Liver (tissue), 3 donors: ENCODE measurements around the gene CEP295NL.

ENCODE experiments used
- FOXA1 ChIP-seq: IDR thresholded peaks from 2 replicates; pipeline ENCODE4 v1.6.1; 2016; ENCODE audit warnings: antibody characterized with exemption
- HNF4A ChIP-seq, 2 donors: conservative IDR thresholded peaks; 2 replicates each; pipeline ENCODE4 v1.6.1; 2016; ENCODE audit warnings: antibody characterized with exemption in 2 of 2, mild to moderate bottlenecking in 2 of 2
- JUND ChIP-seq, 2 donors: IDR thresholded peaks; 2 replicates each; pipeline ENCODE4 v1.6.1; 2016; ENCODE audit warnings: antibody characterized with exemption in 2 of 2
- NR2F2 ChIP-seq: IDR thresholded peaks from 2 replicates; pipeline ENCODE4 v1.6.1; 2016; ENCODE audit warnings: antibody characterized with exemption
- RAD21 ChIP-seq, 2 donors: IDR thresholded peaks; 2 replicates each; pipeline ENCODE4 v1.6.1; 2016; ENCODE audit warnings: antibody characterized with exemption in 2 of 2, mild to moderate bottlenecking in 2 of 2
- RXRA ChIP-seq, 2 donors: IDR thresholded peaks; 2 replicates each; pipeline ENCODE4 v1.6.1; 2017 to 2018; ENCODE audit warnings: antibody characterized with exemption in 2 of 2, mild to moderate bottlenecking in 1 of 2
- SP1 ChIP-seq: IDR thresholded peaks from 2 replicates; pipeline ENCODE4 v1.6.1; 2018; ENCODE audit warnings: antibody characterized with exemption, mild to moderate bottlenecking
- TAF1 ChIP-seq: conservative IDR thresholded peaks from 2 replicates; pipeline ENCODE4 v1.6.1; 2016; ENCODE audit warnings: antibody characterized with exemption, mild to moderate bottlenecking
- YY1 ChIP-seq: IDR thresholded peaks from 2 replicates; pipeline ENCODE4 v1.6.1; 2016; ENCODE audit warnings: antibody characterized with exemption, mild to moderate bottlenecking
- TF ChIP-seq, protein P1 (sequence below): fragments of 150-350 bp; IDR thresholded peaks from 2 replicates; pipeline ENCODE4 v1.5.1; 2017; ENCODE audit warnings: improper control_type of control experiment, low read depth, low read length; ENCODE audit not compliant: missing input control
- TF ChIP-seq, protein P2 (sequence below): IDR thresholded peaks from 2 replicates; pipeline ENCODE4 v1.6.1; 2016; ENCODE audit warnings: antibody characterized with exemption, mild to moderate bottlenecking
- TF ChIP-seq, protein P3 (sequence below): IDR thresholded peaks from 2 replicates; pipeline ENCODE4 v1.6.1; 2016; ENCODE audit warnings: antibody characterized with exemption
- TF ChIP-seq, protein P4 (sequence below): IDR thresholded peaks from 2 replicates; pipeline ENCODE4 v1.6.1; 2016; ENCODE audit warnings: antibody characterized with exemption
- TF ChIP-seq, protein P5 (sequence below): IDR thresholded peaks from 2 replicates; pipeline ENCODE4 v1.6.1; 2016; ENCODE audit warnings: antibody characterized with exemption
- donor health status: healthy.
- donor health status: healthy.

DNA sequence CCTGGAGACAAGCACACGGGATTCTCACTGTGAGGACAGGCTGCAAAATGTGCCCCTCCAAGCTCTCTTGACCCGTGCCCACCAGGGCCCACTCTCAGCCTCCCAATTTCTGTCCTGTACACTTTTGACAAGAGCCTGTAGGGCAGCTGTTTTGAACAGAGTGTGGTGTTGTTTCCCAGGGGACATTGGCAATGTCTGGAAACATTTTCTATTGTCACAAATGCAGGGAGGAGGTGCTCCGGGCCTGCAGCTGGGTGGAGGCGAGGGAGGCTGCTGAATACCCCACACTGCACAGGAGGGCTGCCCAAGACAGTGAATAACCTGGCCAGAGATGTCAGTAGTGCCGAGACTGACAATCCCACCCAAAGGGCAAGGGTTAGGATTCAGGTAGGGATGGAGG lies 10.5 kb downstream of the CEP295NL start:
- TF ChIP-seq, protein P1, sequence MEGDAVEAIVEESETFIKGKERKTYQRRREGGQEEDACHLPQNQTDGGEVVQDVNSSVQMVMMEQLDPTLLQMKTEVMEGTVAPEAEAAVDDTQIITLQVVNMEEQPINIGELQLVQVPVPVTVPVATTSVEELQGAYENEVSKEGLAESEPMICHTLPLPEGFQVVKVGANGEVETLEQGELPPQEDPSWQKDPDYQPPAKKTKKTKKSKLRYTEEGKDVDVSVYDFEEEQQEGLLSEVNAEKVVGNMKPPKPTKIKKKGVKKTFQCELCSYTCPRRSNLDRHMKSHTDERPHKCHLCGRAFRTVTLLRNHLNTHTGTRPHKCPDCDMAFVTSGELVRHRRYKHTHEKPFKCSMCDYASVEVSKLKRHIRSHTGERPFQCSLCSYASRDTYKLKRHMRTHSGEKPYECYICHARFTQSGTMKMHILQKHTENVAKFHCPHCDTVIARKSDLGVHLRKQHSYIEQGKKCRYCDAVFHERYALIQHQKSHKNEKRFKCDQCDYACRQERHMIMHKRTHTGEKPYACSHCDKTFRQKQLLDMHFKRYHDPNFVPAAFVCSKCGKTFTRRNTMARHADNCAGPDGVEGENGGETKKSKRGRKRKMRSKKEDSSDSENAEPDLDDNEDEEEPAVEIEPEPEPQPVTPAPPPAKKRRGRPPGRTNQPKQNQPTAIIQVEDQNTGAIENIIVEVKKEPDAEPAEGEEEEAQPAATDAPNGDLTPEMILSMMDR: no peak
- TF ChIP-seq, protein P2, sequence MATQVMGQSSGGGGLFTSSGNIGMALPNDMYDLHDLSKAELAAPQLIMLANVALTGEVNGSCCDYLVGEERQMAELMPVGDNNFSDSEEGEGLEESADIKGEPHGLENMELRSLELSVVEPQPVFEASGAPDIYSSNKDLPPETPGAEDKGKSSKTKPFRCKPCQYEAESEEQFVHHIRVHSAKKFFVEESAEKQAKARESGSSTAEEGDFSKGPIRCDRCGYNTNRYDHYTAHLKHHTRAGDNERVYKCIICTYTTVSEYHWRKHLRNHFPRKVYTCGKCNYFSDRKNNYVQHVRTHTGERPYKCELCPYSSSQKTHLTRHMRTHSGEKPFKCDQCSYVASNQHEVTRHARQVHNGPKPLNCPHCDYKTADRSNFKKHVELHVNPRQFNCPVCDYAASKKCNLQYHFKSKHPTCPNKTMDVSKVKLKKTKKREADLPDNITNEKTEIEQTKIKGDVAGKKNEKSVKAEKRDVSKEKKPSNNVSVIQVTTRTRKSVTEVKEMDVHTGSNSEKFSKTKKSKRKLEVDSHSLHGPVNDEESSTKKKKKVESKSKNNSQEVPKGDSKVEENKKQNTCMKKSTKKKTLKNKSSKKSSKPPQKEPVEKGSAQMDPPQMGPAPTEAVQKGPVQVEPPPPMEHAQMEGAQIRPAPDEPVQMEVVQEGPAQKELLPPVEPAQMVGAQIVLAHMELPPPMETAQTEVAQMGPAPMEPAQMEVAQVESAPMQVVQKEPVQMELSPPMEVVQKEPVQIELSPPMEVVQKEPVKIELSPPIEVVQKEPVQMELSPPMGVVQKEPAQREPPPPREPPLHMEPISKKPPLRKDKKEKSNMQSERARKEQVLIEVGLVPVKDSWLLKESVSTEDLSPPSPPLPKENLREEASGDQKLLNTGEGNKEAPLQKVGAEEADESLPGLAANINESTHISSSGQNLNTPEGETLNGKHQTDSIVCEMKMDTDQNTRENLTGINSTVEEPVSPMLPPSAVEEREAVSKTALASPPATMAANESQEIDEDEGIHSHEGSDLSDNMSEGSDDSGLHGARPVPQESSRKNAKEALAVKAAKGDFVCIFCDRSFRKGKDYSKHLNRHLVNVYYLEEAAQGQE: no peak
- TF ChIP-seq, protein P3, sequence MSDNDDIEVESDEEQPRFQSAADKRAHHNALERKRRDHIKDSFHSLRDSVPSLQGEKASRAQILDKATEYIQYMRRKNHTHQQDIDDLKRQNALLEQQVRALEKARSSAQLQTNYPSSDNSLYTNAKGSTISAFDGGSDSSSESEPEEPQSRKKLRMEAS: no peak
- TF ChIP-seq HNF4A (conservative IDR thresholded peaks at IDR 0.05) (no peak), YY1 (no peak), TAF1 (no peak), RXRA (IDR thresholded peaks at IDR 0.05) (no peak), SP1 (no peak), RAD21 (IDR thresholded peaks at IDR 0.05) (no peak), JUND (IDR thresholded peaks at IDR 0.05) (no peak), NR2F2 (no peak), FOXA1 (no peak)
- TF ChIP-seq, protein P4, sequence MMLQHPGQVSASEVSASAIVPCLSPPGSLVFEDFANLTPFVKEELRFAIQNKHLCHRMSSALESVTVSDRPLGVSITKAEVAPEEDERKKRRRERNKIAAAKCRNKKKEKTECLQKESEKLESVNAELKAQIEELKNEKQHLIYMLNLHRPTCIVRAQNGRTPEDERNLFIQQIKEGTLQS: no peak
- TF ChIP-seq, protein P5, sequence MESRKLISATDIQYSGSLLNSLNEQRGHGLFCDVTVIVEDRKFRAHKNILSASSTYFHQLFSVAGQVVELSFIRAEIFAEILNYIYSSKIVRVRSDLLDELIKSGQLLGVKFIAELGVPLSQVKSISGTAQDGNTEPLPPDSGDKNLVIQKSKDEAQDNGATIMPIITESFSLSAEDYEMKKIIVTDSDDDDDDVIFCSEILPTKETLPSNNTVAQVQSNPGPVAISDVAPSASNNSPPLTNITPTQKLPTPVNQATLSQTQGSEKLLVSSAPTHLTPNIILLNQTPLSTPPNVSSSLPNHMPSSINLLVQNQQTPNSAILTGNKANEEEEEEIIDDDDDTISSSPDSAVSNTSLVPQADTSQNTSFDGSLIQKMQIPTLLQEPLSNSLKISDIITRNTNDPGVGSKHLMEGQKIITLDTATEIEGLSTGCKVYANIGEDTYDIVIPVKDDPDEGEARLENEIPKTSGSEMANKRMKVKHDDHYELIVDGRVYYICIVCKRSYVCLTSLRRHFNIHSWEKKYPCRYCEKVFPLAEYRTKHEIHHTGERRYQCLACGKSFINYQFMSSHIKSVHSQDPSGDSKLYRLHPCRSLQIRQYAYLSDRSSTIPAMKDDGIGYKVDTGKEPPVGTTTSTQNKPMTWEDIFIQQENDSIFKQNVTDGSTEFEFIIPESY: no peak
